Transverse colon (tissue), 4 donors: ENCODE data around the gene LYPD6B. TPM values are rescaled to one million over a fixed set of nuclear protein-coding genes. Genes with fewer than 3 reads are reported as not detected.

Experiments
- DNase-seq: peaks from one replicate; pipeline ENCODE4 v3.0.0-alpha.2; 2019
- H3K27ac ChIP-seq, 4 donors: fragments of 200-600 bp; sonication (generic); 2 replicates each; pipeline ENCODE4 v1.5.1; 2016 to 2018; ENCODE audit warnings: inconsistent platforms in 4 of 4
- H3K27me3 ChIP-seq: fragments of 200-600 bp; sonication (generic); 2 replicates; pipeline ENCODE4 v1.5.1; 2017; ENCODE audit warnings: inconsistent platforms
- H3K36me3 ChIP-seq, 4 donors: fragments of 200-600 bp; sonication (generic); 2 replicates each; pipeline ENCODE4 v1.5.1; 2017 to 2019; ENCODE audit warnings: inconsistent platforms in 4 of 4
- H3K4me1 ChIP-seq, 4 donors: fragments of 200-600 bp; sonication (generic); 2 replicates each; pipeline ENCODE4 v1.5.1; 2017 to 2020; ENCODE audit warnings: inconsistent platforms in 4 of 4
- H3K4me3 ChIP-seq, 4 donors: fragments of 200-600 bp; sonication (generic); 1 replicate in 1 of 4; 2 replicates in 3 of 4; pipeline versions ENCODE4 v1.5.1 to v1.6.1; 2017 to 2019; ENCODE audit warnings: inconsistent platforms in 4 of 4
- H3K9me3 ChIP-seq, 2 donors: fragments of 200-600 bp; sonication (generic); 2 replicates each; pipeline ENCODE4 v1.5.1; 2017 to 2019; ENCODE audit warnings: inconsistent platforms in 2 of 2
- CTCF ChIP-seq, 5 experiments: fragments of 200-600 bp in 3 of 5; fragments of 450-650 bp in 2 of 5; sonication (generic) in 3 of 5; IDR thresholded peaks; 1 replicate in 2 of 5; 2 replicates in 3 of 5; pipeline ENCODE4 v1.5.1; 2016 to 2017; ENCODE audit warnings: antibody characterized with exemption in 5 of 5, inconsistent platforms in 3 of 5, mild to moderate bottlenecking in 2 of 5, moderate library complexity in 1 of 5
- EP300 ChIP-seq: sonication (generic); formaldehyde crosslinking; IDR thresholded peaks from one replicate; pipeline ENCODE4 v1.6.1; 2017; ENCODE audit warnings: antibody characterized with exemption, low read depth
- POLR2A ChIP-seq: fragments of 450-650 bp; IDR thresholded peaks from one replicate; pipeline ENCODE4 v1.6.1; 2016; ENCODE audit warnings: antibody characterized with exemption, mild to moderate bottlenecking, moderate library complexity
- POLR2AphosphoS5 ChIP-seq, 3 donors: sonication (generic); formaldehyde crosslinking; IDR thresholded peaks; one replicate each; pipeline ENCODE4 v1.6.1; 2016; ENCODE audit warnings: antibody characterized with exemption in 3 of 3
- WGBS, 2 donors: methylation state at CpG; one replicate each; pipeline ENCODE4 v1.1.5; 2018; ENCODE audit warnings: low coverage in 1 of 2; 5-methylcytosine and 5-hydroxymethylcytosine counted together
- in situ Hi-C, 4 donors: fragments of 200-750 bp; cut with MboI; loops; one replicate each; pipeline versions ENCODE4 v1.15.0 to v1.15.1; 2017; ENCODE audit warnings: low sequenced_read_pairs in 3 of 4, low pct_ligation_motif_present in 1 of 4, low pct_unique_long_range_greater_than_20kb in 1 of 4
- intact Hi-C: fragments of 100-400 bp; cut with DNase I; formaldehyde crosslinking; loops from one replicate; pipeline ENCODE4 v1.15.1; 2023; ENCODE audit warnings: low total_unique reads
- total RNA-seq, 4 donors: library from RNA; depleted of rRNA; stranded (reverse); fragments of >200 nt; gene quantifications; one replicate each; pipeline ENCODE4 v1.1.0, GENCODE V29; 2016

Gene LYPD6B
- total RNA-seq, 4 donors from 2014 or later, result 1.1 to 3.1 (median 2.6) TPM; not detected in 1

GRCh38 chr2:149028891-149029290 lies 9.6 kb upstream of the LYPD6B start:
- TF ChIP-seq EP300, result no peak
- TF ChIP-seq POLR2A, result no peak
- TF ChIP-seq POLR2AphosphoS5 (IDR thresholded peaks at IDR 0.05), result no peak
- TF ChIP-seq CTCF (IDR thresholded peaks at IDR 0.05), result no peak
- Histone ChIP-seq H3K27me3 (peaks cover 4% of the 10 kb centered on the region), H3K9me3 (no peaks in the 10 kb centered on the region), H3K36me3 (no peaks in the 10 kb centered on the region), H3K4me1 (no peaks in the 10 kb centered on the region), H3K4me3 (no peak overlapping the region), H3K27ac (no peak overlapping the region)
- no peak for DNase-seq
- intact Hi-C loops, result no loop called here
- 63 to 70% methylated on average over 2 of the region's 2 CpGs for WGBS, 2 donors
- in situ Hi-C loops, result loop anchor here in 2 of 4 donors (10.0 to 25.0 kb wide), 2 partner anchors 283 to 536 kb away; no protein-coding TSS in a partner anchor

- Histone ChIP-seq H3K9me3 (no peaks in the 10 kb centered on the region), H3K27ac (no peak overlapping the region), H3K36me3 (no peaks in the 10 kb centered on the region), H3K27me3 (peaks cover 4% of the 10 kb centered on the region), H3K4me3 (no peak overlapping the region), H3K4me1 (no peaks in the 10 kb centered on the region)
- intact Hi-C loops, result no loop called here
- WGBS, 2 donors, result 40 to 83% methylated on average over 2 to 11 of the region's 11 CpGs
- in situ Hi-C loops, result loop anchor here in 2 of 4 donors (10.0 to 25.0 kb wide), 2 partner anchors 283 to 535 kb away; no protein-coding TSS in a partner anchor
- TF ChIP-seq POLR2A (no peak), CTCF (IDR thresholded peaks at IDR 0.05) (no peak), POLR2AphosphoS5 (IDR thresholded peaks at IDR 0.05) (no peak), EP300 (no peak)
- no peak for DNase-seq
Measured at GRCh38 chr2:149029307-149029965, 9.1 kb upstream of the LYPD6B start.

GRCh38 chr2:149031396-149031795 lies 7.1 kb upstream of the LYPD6B start:
- intact Hi-C loops, result no loop called here
- WGBS, 2 donors, result 86% methylated on average over 4 of the region's 4 CpGs; no CpG with 5 or more reads in 1 of the 2 donors
- Histone ChIP-seq H3K27ac (no peak overlapping the region), H3K4me1 (no peaks in the 10 kb centered on the region), H3K9me3 (no peaks in the 10 kb centered on the region), H3K27me3 (peaks cover 4% of the 10 kb centered on the region), H3K4me3 (no peak overlapping the region), H3K36me3 (no peaks in the 10 kb centered on the region)
- in situ Hi-C loops, result loop anchor here in 1 of 4 donors (25.0 kb wide), 1 partner anchor 281 kb away; no protein-coding TSS in a partner anchor
- TF ChIP-seq CTCF (IDR thresholded peaks at IDR 0.05), result no peak
- no peak for TF ChIP-seq POLR2AphosphoS5 (IDR thresholded peaks at IDR 0.05)
- no peak for TF ChIP-seq POLR2A
- no peak for TF ChIP-seq EP300
- DNase-seq, result no peak

GRCh38 chr2:149033716-149034115 lies 4.8 kb upstream of the LYPD6B start:
- DNase-seq, result peak; percentile 21
- WGBS, 2 donors, result 57% methylated on average over 8 of the region's 8 CpGs; no CpG with 5 or more reads in 1 of the 2 donors
- no peak overlapping the region for H3K27ac ChIP-seq
- in situ Hi-C loops, result loop anchor here in 1 of 4 donors (25.0 kb wide), 1 partner anchor 279 kb away; no protein-coding TSS in a partner anchor
- no peak overlapping the region for H3K4me3 ChIP-seq
- no peaks in the 10 kb centered on the region for H3K36me3 ChIP-seq
- intact Hi-C loops, result no loop called here
- peaks cover 16% of the 10 kb centered on the region for H3K27me3 ChIP-seq
- TF ChIP-seq POLR2A (no peak), CTCF (IDR thresholded peaks at IDR 0.05) (no peak), POLR2AphosphoS5 (IDR thresholded peaks at IDR 0.05) (no peak), EP300 (no peak)
- peaks cover 0 to 4% (median 2%) of the 10 kb centered on the region in 4 donors for H3K4me1 ChIP-seq
- H3K9me3 ChIP-seq, result no peaks in the 10 kb centered on the region
